Adipose tissue (tissue), 3 donors: ENCODE data around the gene MOB3B. TPM values are rescaled to one million over a fixed set of nuclear protein-coding genes. Genes with fewer than 3 reads are reported as not detected.
"Not testable (repeated sequence)": the region's sequence is repeated elsewhere in the genome, so short reads cannot be mapped to it uniquely, and the experiment has no call there.

ENCODE experiments used
- H3K27ac ChIP-seq: one replicate; pipeline ENCODE4 v1.5.1; 2013; ENCODE audit warnings: low read depth, low read length
- WGBS, 3 donors: extraction: QIAGEN DNeasy Blood & Tissue Kit; methylation state at CpG; one replicate each; pipeline ENCODE4 v1.1.7; 2013; 5-methylcytosine and 5-hydroxymethylcytosine counted together
- polyA plus RNA-seq, 3 donors: library from polyadenylated mRNA; stranded (reverse); fragments of 200-250 nt; gene quantifications; one replicate each; pipeline ENCODE4 v1.2.3, GENCODE V29; 2013
- donor health status: healthy with polysubstance abuse.
- donor health status: Bipolar disorder and iron deficiency.
- donor health status: healthy.

Gene MOB3B
- polyA plus RNA-seq, 3 donors: 1.7 to 3.5 (median 3.3) TPM

- WGBS, 3 donors: 92 to 100% (median 95%) methylated on average over 1 of the region's 1 CpG
- H3K27ac ChIP-seq: no peak overlapping the region
Measured at GRCh38 chr9:27468000-27468399, 61.6 kb downstream of the MOB3B start.

DNA sequence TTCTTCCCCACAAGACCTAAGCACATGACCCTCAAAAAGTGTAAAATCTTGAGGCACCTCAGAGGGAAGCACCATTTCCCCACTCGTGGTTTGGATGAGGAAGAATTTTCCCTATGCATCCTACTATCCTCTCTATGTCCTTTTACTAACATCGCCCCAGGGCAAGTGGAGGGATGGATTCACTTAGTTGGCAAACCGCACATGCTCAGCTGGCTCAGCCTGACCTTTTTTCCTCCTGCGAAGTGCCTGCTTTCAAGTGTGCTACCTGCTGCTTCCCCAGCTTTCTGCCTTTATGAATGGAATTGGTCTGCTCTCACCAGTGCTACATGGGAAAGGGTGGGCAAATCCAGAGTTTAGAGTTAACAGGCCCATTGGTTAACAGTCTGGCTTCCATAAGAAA, 62.1 kb downstream of the MOB3B start:
- WGBS, 3 donors: 89 to 95% (median 94%) methylated on average over 4 of the region's 4 CpGs
- H3K27ac ChIP-seq: no peak overlapping the region

DNA sequence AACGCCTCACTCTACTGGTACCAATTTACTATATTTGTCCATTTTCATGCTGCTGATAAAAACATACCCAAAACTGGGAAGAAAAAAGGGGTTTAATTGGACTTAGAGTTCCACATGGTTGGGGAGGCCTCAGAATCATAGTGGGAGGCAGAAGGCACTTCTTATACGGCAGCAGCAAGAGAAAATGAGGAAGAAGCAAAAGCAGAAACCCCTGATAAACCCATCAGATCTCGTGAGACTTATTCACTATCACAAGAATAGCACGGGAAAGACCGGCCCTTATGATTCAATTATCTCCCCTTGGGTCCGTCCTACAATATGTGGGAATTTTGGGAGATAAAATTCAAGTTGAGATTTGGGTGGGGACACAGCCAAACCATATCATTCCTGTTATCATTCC, 63.1 kb downstream of the MOB3B start:
- WGBS, 3 donors: 71 to 90% (median 77%) methylated on average over 6 of the region's 6 CpGs

GRCh38 chr9:27464950-27465349, 64.7 kb downstream of the MOB3B start:
- not testable (repeated sequence) for H3K27ac ChIP-seq
- 50 to 92% (median 91%) methylated on average over 3 of the region's 3 CpGs for WGBS, 3 donors

More for the DNA sequence above, 63.1 kb downstream of the MOB3B start:
- H3K27ac ChIP-seq: not testable (repeated sequence)

DNA sequence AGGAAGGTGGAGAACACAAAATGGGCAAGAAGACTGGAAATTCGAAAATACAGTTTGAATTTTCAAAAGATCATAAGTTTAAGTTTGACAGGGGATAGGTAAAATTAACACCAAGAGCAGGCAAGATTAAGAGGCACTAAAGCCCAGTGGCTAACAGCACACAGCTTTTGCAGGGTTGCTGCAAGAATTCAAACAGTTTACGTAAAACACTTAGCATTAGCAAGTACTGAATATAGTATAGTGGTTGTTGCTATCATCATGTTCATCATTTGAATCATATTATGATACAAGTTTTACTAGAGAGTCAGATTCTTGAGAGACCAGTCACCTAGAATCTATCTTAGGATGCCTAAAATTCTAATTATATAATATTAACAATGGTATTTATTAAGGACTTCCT, 66.8 kb downstream of the MOB3B start:
- WGBS, 3 donors: 82 to 85% (median 82%) methylated on average over 2 of the region's 2 CpGs
- H3K27ac ChIP-seq: no peak overlapping the region

GRCh38 chr9:27462434-27462833, 67.2 kb downstream of the MOB3B start:
- H3K27ac ChIP-seq: no peak overlapping the region
- 46 to 60% (median 58%) methylated on average over 2 of the region's 2 CpGs for WGBS, 3 donors

- 33 to 76% (median 34%) methylated on average over 5 of the region's 5 CpGs for WGBS, 3 donors
- no peak overlapping the region for H3K27ac ChIP-seq
Measured at GRCh38 chr9:27460226-27461023, 69.2 kb downstream of the MOB3B start.

DNA sequence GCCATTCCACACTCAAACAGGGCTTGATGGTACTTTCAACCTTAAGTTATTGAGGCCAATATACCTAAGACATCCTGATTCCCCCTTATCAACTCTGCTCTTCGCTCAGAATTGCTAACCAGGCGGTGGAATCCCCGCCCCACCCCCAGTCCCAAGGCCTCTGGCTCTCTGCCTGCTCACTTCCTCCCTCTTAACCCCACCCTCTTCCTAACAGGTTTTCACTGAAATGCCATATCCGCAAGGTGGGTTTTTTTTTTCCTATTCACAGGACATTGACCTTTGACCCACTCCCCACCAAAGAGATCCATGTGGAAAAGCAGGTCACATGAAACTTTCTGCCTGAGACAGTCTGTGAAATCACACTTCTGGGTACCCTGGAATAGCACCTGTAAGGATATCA, 72.2 kb downstream of the MOB3B start:
- 31 to 45% (median 40%) methylated on average over 4 of the region's 4 CpGs for WGBS, 3 donors
- H3K27ac ChIP-seq: no peak overlapping the region

GRCh38 chr9:27453860-27454553, 75.6 kb downstream of the MOB3B start:
- WGBS, 3 donors: 88 to 94% (median 90%) methylated on average over 6 of the region's 6 CpGs
- no peak overlapping the region for H3K27ac ChIP-seq

- H3K27ac ChIP-seq: no peak overlapping the region
- 43 to 78% (median 59%) methylated on average over 3 of the region's 3 CpGs for WGBS, 3 donors
Measured at GRCh38 chr9:27451207-27451797, 78.3 kb downstream of the MOB3B start.

GRCh38 chr9:27450752-27451151, 78.9 kb downstream of the MOB3B start:
- H3K27ac ChIP-seq: no peak overlapping the region

GRCh38 chr9:27448356-27448755, 81.3 kb downstream of the MOB3B start:
- not testable (repeated sequence) for H3K27ac ChIP-seq
- WGBS, 3 donors: 90 to 93% (median 91%) methylated on average over 3 of the region's 3 CpGs

DNA sequence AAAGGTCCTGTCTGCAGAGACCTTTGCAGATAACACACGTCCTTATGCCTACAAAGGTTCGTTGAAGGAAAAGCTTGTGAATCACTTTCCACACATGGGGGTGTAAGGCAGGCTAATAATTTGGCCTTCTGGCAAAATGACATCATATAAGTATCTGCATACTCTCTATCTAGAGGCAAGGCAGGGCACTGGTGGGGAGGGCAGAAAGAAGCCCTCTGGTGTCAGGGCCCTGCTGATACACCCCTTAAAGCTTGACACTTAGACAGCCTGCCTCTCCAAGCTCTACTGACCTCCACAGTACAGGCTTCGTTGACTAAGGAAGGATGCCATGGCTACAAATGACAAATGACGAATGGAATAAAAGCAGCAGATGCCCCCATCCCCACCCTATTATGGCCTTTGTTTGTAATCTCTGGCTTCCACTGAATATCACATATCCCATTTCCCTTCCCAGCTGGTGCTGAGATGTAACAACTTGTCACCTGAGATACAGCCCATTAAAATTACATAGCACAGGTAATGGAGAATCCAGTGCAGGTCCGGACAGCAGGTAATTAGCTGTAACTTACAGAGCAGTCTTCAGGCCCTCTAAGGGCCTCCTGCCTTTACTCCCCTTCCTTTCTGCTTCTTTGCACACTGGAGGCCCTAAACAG, 82.5 kb downstream of the MOB3B start:
- no peak overlapping the region for H3K27ac ChIP-seq
- 61 to 83% (median 70%) methylated on average over 5 of the region's 5 CpGs for WGBS, 3 donors

DNA sequence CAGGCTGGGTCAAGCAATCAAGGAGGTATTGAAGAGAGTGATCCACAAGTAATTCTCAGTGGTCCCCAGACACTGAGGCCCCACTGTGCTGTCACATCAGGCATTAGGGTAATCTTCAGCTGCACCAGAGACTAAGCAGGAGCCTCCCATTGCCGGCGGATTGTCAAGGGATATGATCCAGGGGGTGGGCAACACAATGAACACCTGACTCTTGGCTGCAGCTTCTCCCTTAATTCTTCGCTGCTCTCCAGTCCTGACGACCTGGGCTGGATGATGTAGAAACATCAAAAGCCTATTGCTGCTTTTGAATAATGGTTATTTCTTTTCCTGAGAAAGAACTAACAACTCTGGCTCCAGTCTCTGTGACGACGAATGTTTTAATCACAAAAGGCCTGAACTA, 83.9 kb downstream of the MOB3B start:
- no peak overlapping the region for H3K27ac ChIP-seq
- 79 to 84% (median 84%) methylated on average over 6 of the region's 6 CpGs for WGBS, 3 donors

- WGBS, 3 donors: 90 to 95% (median 93%) methylated on average over 5 of the region's 5 CpGs
- no peak overlapping the region for H3K27ac ChIP-seq
Measured at GRCh38 chr9:27445057-27445595, 84.5 kb downstream of the MOB3B start.

GRCh38 chr9:27442464-27442863, 87.2 kb downstream of the MOB3B start:
- H3K27ac ChIP-seq: no peak overlapping the region

DNA sequence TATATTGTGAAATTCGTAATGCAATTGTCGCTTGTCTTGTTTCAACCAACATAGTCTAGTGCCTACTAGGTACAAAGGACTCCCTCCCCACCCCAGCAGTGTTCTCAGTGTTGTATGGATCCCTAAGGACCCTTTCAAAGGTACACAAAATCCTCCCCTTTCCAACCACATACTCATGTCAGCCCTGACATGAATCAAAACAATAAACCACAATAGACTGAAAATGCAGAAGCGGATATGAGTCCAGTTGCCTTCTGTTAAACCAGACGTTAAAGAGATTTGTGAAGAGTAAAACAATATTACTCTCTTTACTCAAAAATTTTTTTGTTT, 87.9 kb downstream of the MOB3B start:
- no peak overlapping the region for H3K27ac ChIP-seq
- WGBS, 3 donors: 79 to 93% (median 85%) methylated on average over 4 of the region's 4 CpGs

More at GRCh38 chr9:27442464-27442863, 87.2 kb downstream of the MOB3B start:
- WGBS, 3 donors: 53 to 69% (median 67%) methylated on average over 4 of the region's 4 CpGs

- 90 to 95% (median 93%) methylated on average over 5 of the region's 5 CpGs for WGBS, 3 donors
Measured at GRCh38 chr9:27440888-27441740, 88.5 kb downstream of the MOB3B start.

More at GRCh38 chr9:27440888-27441740, 88.5 kb downstream of the MOB3B start:
- no peak overlapping the region for H3K27ac ChIP-seq
